Activated CD4-positive, alpha-beta T cell treated with anti-CD3 and anti-CD28 coated beads, Interleukin-2, amount 10 ng/mL, durations not matched to agents 24 days and 14 days (primary cell): ENCODE results near the gene C9orf85. TPM values are rescaled to one million over a fixed set of nuclear protein-coding genes. Genes with fewer than 3 reads are reported as not detected.

Experiments
- total RNA-seq: library from RNA; stranded (reverse); gene quantifications from 2 replicates; pipeline ENCODE4 v1.2.3, GENCODE V29; 2022

Gene C9orf85
- total RNA-seq, 1 donor from 2014 or later = 11.6 TPM

Other genes with a start within 250 kb of the C9orf85 start
- gene CEMIP2, start 143.1 kb upstream of the C9orf85 start, total RNA-seq = 47.7 and 55.1 TPM in 2 replicates
- 18.3 and 19.7 TPM in 2 replicates for gene ABHD17B, start 446 bp upstream of the C9orf85 start, total RNA-seq
- gene C9orf57, start 149.0 kb downstream of the C9orf85 start, total RNA-seq = not detected in 2 replicates
- gene GDA, start 237.8 kb downstream of the C9orf85 start, total RNA-seq = not detected in 2 replicates